ENCODE results near the gene CCDC51. TPM values are rescaled to one million over a fixed set of nuclear protein-coding genes. Genes with fewer than 3 reads are reported as not detected.

Gene CCDC51
- total and polyA plus RNA-seq, 2 of the 13 experiments (the other 11 are each of a cell fraction or from before 2014, with no cell fraction given): 18.1 to 29.4 TPM

- TF ChIP-seq ZBED4 (CRISPR knock-in tag; IDR thresholded peaks at IDR 0.05; ENCODE audit: borderline replicate concordance) (peak; percentile 18; the same call in 1 of the 2 replicates), ZBTB1 (CRISPR knock-in tag; IDR thresholded peaks at IDR 0.05; ENCODE audit: borderline replicate concordance) (no peak), HNF1B (CRISPR knock-in tag; IDR thresholded peaks at IDR 0.05) (peak; percentile 82), SMAD3 (CRISPR knock-in tag; IDR thresholded peaks at IDR 0.05) (peak; percentile 78; the same call in 1 of the 2 replicates), ZBTB4 (CRISPR knock-in tag; IDR thresholded peaks at IDR 0.05; ENCODE audit: borderline replicate concordance) (no peak), ZNF34 (CRISPR knock-in tag; IDR thresholded peaks at IDR 0.05; ENCODE audit: borderline replicate concordance) (no peak), NR1H2 (CRISPR knock-in tag; IDR thresholded peaks at IDR 0.05; ENCODE audit: borderline replicate concordance, low read depth) (no peak), ZBTB42 (CRISPR knock-in tag; IDR thresholded peaks at IDR 0.05) (no peak), REXO4 (CRISPR knock-in tag; IDR thresholded peaks at IDR 0.05; ENCODE audit: borderline replicate concordance) (no peak), HOXA5 (CRISPR knock-in tag; IDR thresholded peaks at IDR 0.05) (peak; percentile 49; the same call in 1 of the 2 replicates), GZF1 (CRISPR knock-in tag; IDR thresholded peaks at IDR 0.05) (no peak), DRAP1 (CRISPR knock-in tag; IDR thresholded peaks at IDR 0.05) (peak; percentile 57; the same call in 1 of the 2 replicates), BCLAF1 (IDR thresholded peaks at IDR 0.05) (no peak), ZNF205 (CRISPR knock-in tag; IDR thresholded peaks at IDR 0.05) (peak; percentile 57; the same call in 1 of the 2 replicates), ZNF234 (CRISPR knock-in tag; conservative IDR thresholded peaks at IDR 0.05) (no peak), DMAP1 (CRISPR knock-in tag; IDR thresholded peaks at IDR 0.05) (no peak)
Observed at GRCh38 chr3:48435774-48436476, 4.0 kb downstream of the CCDC51 start (continued).

Measured in HepG2 (cell line).